ENCODE data around the gene LZTR1. TPM values are rescaled to one million over a fixed set of nuclear protein-coding genes. Genes with fewer than 3 reads are reported as not detected.

LZTR1 gene
- total RNA-seq, 1 experiment from 2014 or later = 40.2 TPM

DNA sequence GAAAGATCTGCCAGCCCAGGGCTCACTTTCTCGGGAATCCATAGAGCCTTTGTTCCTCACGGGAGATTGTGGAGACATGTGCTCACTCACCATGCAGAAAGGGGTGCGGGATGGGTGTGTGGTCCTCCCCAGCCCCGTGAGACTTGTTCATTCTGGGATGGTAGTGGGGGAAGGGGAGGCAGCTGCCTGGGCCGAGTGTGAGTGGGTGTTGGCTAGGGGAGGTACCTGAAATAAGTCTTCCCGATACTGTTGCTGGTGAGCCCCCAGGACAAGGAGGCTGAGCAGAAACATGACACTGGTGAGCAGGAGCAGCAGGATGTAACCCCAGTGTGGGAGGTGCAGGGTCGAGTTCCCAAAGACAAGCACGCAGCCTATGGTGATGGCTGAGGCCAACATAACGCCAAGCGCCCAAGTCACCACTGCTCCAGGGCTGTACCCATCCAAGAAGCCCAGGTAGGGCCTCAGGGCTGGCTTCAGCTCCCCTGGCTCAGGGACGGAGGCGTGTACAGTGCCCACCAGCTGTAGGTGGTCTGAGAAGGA, 47.5 kb downstream of the LZTR1 start:
- Histone ChIP-seq H3K4me1 (ENCODE audit: control insufficient read depth, insufficient read depth, low read length) (no peaks in the 10 kb centered on the region), H3K27me3 (ENCODE audit: control insufficient read depth, insufficient read depth, low read length) (no peaks in the 10 kb centered on the region), H3K27ac (ENCODE audit: low read length) (no peak overlapping the region), H3K4me3 (ENCODE audit: low read depth in 2 of 2, low read length in 2 of 2) (no peak overlapping the region), H3K36me3 (ENCODE audit: control insufficient read depth, insufficient read depth, low read length) (no peaks in the 10 kb centered on the region), H3K9me3 (ENCODE audit: control insufficient read depth, insufficient read depth, low read depth, low read length) (no peaks in the 10 kb centered on the region)
- DNase-seq (ENCODE audit: low read depth, low spot score) (no peak), ATAC-seq (no peak)
- TF ChIP-seq, protein P1, sequence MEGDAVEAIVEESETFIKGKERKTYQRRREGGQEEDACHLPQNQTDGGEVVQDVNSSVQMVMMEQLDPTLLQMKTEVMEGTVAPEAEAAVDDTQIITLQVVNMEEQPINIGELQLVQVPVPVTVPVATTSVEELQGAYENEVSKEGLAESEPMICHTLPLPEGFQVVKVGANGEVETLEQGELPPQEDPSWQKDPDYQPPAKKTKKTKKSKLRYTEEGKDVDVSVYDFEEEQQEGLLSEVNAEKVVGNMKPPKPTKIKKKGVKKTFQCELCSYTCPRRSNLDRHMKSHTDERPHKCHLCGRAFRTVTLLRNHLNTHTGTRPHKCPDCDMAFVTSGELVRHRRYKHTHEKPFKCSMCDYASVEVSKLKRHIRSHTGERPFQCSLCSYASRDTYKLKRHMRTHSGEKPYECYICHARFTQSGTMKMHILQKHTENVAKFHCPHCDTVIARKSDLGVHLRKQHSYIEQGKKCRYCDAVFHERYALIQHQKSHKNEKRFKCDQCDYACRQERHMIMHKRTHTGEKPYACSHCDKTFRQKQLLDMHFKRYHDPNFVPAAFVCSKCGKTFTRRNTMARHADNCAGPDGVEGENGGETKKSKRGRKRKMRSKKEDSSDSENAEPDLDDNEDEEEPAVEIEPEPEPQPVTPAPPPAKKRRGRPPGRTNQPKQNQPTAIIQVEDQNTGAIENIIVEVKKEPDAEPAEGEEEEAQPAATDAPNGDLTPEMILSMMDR (IDR thresholded peaks at IDR 0.05) = no peak
- TF ChIP-seq TCF7L2 (IDR thresholded peaks at IDR 0.05; ENCODE audit: low read depth, low read length) (no peak), POLR2AphosphoS5 (IDR thresholded peaks at IDR 0.05; ENCODE audit: low read depth, low read length) (no peak), SIN3A (IDR thresholded peaks at IDR 0.05; ENCODE audit: borderline replicate concordance, insufficient read depth, low read depth, low read length) (no peak)
- TF ChIP-seq, protein P2, sequence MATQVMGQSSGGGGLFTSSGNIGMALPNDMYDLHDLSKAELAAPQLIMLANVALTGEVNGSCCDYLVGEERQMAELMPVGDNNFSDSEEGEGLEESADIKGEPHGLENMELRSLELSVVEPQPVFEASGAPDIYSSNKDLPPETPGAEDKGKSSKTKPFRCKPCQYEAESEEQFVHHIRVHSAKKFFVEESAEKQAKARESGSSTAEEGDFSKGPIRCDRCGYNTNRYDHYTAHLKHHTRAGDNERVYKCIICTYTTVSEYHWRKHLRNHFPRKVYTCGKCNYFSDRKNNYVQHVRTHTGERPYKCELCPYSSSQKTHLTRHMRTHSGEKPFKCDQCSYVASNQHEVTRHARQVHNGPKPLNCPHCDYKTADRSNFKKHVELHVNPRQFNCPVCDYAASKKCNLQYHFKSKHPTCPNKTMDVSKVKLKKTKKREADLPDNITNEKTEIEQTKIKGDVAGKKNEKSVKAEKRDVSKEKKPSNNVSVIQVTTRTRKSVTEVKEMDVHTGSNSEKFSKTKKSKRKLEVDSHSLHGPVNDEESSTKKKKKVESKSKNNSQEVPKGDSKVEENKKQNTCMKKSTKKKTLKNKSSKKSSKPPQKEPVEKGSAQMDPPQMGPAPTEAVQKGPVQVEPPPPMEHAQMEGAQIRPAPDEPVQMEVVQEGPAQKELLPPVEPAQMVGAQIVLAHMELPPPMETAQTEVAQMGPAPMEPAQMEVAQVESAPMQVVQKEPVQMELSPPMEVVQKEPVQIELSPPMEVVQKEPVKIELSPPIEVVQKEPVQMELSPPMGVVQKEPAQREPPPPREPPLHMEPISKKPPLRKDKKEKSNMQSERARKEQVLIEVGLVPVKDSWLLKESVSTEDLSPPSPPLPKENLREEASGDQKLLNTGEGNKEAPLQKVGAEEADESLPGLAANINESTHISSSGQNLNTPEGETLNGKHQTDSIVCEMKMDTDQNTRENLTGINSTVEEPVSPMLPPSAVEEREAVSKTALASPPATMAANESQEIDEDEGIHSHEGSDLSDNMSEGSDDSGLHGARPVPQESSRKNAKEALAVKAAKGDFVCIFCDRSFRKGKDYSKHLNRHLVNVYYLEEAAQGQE (IDR thresholded peaks at IDR 0.05; ENCODE audit: insufficient read depth in 1 of 2, low read depth in 2 of 2, low read length in 1 of 2) = no peak
- in situ Hi-C loops (cut with HindIII; ENCODE audit: low pct_unique_long_range_greater_than_20kb, low sequenced_read_pairs) = no loop called here
- BruUV-seq (replicated peaks) = no TSS peak
- POLR2A ChIA-PET = no interaction called here
- CTCF ChIA-PET = no interaction called here
- intact Hi-C loops (cut with micrococcal nuclease; ENCODE audit: unreplicated experiment) = no loop called here

DNA sequence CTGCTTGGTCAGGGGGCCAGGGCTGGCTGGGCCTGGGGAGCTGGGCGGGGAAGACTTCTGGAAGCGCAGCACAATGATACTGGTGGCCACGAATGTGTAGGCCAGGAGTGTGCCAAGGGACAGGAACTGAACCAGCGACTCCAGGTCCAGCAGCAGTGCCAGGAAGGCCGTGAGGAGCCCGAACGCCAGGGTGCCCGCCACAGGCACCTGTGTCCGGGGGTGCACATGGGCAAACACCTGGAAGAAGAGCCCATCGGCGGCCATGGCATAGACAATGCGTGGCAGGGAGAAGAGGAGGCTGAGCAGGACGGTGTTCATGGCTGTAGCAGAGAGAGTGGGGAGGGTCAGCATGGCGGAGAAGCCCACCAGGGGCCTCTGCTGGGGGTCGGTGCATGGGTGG, 47.9 kb downstream of the LZTR1 start:
- TF ChIP-seq, protein P2 (IDR thresholded peaks at IDR 0.05; ENCODE audit: insufficient read depth in 1 of 2, low read depth in 2 of 2, low read length in 1 of 2) = no peak
- TF ChIP-seq SIN3A (IDR thresholded peaks at IDR 0.05; ENCODE audit: borderline replicate concordance, insufficient read depth, low read depth, low read length) = no peak
- TF ChIP-seq TCF7L2 (IDR thresholded peaks at IDR 0.05; ENCODE audit: low read depth, low read length) = no peak
- no peak for TF ChIP-seq POLR2AphosphoS5 (IDR thresholded peaks at IDR 0.05; ENCODE audit: low read depth, low read length)
- TF ChIP-seq, protein P1 (IDR thresholded peaks at IDR 0.05) = no peak
- H3K4me1 ChIP-seq (ENCODE audit: control insufficient read depth, insufficient read depth, low read length) = no peaks in the 10 kb centered on the region
- no peaks in the 10 kb centered on the region for H3K36me3 ChIP-seq (ENCODE audit: control insufficient read depth, insufficient read depth, low read length)
- H3K4me3 ChIP-seq (ENCODE audit: low read depth in 2 of 2, low read length in 2 of 2) = no peak overlapping the region
- DNase-seq (ENCODE audit: low read depth, low spot score) = no peak
- CTCF ChIA-PET = no interaction called here
- no peak overlapping the region for H3K27ac ChIP-seq (ENCODE audit: low read length)
- POLR2A ChIA-PET = no interaction called here
- ATAC-seq = no peak
- intact Hi-C loops (cut with micrococcal nuclease; ENCODE audit: unreplicated experiment) = no loop called here
- in situ Hi-C loops (cut with HindIII; ENCODE audit: low pct_unique_long_range_greater_than_20kb, low sequenced_read_pairs) = no loop called here
- H3K9me3 ChIP-seq (ENCODE audit: control insufficient read depth, insufficient read depth, low read depth, low read length) = no peaks in the 10 kb centered on the region
- no peaks in the 10 kb centered on the region for H3K27me3 ChIP-seq (ENCODE audit: control insufficient read depth, insufficient read depth, low read length)
- BruUV-seq (replicated peaks) = no TSS peak

All from Panc1 (cell line).